HG03354 (cell line): ENCODE results near the gene MAPK8IP3.

Source experiments
- ATAC-seq: cut with Tn5 transposase; IDR thresholded peaks from one replicate; pipeline ENCODE4 v1.9.1; 2021; ENCODE audit warnings: mild to moderate bottlenecking; ENCODE audit not compliant: unreplicated experiment, poor library complexity, severe bottlenecking

Gene MAPK8IP3

DNA sequence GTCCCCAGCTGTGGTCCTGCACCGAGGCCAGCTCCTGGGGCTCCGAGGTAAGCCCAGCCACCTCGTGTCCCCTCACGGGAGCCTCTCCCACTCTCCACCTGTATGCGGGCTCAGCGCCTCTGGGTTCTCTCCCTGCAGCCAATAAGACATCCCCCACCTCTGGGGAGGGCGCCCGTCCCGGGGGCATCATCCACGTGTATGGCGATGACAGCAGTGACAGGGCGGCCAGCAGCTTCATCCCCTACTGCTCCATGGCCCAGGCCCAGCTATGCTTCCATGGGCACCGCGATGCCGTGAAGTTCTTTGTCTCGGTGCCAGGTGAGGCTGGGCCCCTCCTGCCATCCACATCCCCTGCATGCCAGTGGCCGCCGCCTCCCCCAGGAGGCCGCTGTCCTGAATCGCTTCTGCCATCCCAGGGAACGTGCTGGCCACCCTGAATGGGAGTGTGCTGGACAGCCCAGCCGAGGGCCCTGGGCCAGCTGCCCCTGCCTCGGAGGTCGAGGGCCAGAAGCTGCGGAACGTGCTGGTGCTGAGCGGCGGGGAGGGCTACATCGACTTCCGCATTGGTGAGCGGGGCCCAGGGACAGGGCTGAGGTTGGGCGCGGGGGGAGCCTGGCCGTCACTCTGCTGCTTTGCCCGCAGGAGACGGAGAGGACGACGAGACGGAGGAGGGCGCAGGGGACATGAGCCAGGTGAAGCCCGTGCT is 62.2 kb downstream of the MAPK8IP3 start:
- ATAC-seq, result no peak

DNA sequence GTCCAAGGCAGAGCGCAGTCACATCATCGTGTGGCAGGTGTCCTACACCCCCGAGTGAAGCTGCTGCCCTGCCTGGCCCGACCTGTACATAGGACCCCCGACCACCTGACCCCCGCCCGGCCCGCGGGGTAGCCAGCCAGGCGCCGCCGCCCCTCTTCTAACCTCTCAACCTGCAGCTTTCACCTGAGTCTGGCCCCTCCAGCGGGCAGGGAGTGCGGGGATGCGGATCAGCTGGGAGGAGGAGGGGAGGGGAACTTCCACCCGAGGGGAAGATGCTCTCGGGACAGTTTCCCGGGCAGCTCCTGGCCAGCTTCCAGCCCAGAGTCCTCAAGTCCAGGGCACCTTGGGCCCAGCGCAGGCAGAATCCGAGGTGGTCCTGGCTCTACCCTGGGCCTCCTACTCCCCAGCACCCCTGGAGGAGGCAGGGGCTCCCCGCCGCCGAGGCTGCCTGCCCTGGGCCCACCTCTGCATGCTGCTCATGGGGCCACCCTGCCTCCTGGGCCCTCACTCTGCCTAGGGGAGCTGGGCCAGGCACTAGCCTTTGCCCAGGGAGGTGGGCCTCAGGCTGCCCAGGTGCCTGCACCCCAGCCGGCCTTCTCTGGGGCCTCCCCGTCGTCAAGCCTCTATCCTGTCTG is 62.9 kb downstream of the MAPK8IP3 start:
- no peak for ATAC-seq

GRCh38 chr16:1769402-1770300 is 63.7 kb downstream of the MAPK8IP3 start:
- ATAC-seq, result no peak

DNA sequence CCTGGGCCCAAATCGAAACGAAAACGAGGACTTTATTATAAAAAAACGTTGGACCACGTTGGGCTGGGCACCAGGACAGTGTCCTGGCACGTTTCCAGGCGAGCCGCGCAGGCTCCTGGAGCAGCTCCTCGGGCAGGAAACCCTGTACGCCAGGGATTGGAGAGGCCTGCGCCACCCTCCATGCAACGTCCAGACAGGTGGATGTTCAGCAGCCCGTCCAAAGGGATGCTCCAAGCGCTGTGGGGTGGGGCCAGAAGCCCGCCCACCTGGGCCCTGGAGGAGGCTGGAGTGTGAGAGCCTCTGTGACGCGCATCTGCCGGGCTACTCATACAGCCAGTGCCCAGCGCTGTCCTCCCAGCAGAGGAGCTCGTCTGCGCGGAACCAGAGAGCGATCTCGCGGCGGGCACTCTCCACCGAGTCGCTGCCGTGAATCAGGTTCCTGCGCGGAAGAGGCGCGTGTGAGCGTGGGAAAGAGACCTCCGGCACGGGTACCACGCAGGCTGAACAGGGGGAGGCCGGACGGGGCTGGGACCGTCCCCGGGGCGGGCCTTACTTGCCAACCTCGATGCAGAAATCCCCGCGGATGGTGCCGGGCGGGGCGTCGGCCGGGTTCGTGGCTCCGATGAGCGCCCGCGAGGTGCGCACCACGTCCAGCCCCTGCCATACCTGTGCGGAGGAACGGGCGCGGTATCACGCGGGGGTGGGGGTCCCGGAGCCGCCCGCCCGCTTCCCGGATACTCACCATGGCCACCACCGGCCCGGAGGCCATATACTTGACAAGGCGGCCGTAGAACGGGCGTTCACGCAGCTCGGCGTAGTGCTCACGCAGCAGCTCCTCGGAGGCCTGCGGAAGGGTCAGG is 64.6 kb downstream of the MAPK8IP3 start:
- no peak for ATAC-seq

DNA sequence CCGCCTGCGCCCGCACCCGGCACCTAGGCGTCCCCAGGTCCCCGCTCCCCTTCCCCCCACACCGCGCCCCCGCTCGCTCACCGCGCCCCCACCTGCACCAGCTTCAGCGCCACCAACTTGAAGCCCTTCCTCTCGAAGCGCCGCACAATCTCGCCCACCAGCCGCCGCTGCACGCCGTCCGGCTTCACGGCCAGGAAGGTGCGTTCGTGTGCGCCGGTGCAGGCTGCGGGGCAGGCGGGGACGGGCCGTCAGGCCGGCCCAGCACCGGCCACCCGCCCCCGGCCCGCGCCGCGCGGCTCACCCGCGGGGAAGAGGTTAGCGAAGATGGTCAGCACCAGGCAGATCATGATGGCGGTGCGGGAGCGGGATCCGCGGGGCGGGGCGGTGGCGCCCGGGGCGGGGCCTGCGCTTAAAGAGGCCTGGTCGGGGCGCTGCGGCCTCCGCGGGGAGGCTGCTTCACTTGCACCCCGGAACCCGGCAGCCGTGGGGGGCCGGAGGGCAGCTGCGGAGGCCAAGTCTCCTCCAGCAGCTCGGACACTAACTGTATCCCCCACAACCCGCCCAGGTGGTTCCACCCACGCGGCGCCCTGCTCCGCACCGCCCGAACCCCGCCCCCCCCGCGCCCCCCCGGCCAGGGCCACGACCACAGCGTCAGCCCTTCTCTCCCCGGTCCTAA is 65.3 kb downstream of the MAPK8IP3 start, which contains the start of gene NME3:
NME3 (minus strand) TSS at position 356 of the 676 bp plus-strand sequence; CDS start at position 347, 9 bp downstream.
- ATAC-seq, result no peak

GRCh38 chr16:1771864-1772361 is 65.9 kb downstream of the MAPK8IP3 start:
- no peak for ATAC-seq

DNA sequence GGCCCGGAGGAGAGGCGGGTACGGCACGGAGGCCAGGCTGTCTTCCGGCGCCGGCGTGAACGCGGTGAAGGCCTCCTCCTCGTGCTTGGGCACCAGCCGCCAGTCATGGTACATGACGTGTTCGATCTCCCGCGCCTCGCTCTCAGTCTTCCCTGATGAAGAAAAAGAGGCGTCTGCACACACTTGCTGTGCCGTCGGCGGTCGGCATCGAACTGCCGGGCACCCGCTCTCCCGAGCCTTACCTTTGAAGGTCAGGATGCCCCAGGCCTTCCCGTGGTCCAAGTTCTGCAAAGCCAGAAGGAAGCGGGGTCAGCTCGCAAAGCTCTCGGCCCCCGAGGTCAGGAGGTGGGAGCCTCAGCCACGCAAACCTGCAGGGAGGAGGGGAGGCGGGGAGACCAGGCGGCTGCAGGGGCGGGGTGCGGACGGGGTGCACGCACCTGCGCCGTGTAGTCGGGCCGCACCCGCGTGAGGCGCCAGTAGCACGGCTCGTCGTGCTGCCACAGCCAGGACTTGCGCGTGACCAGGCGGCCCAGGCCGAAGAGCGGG is 66.4 kb downstream of the MAPK8IP3 start, which contains the start of gene EME2:
EME2 (plus strand) TSS at position 449 of the 546 bp plus-strand sequence. CDS start 418 bp downstream, outside the sequence.
- peak; percentile 6 for ATAC-seq

DNA sequence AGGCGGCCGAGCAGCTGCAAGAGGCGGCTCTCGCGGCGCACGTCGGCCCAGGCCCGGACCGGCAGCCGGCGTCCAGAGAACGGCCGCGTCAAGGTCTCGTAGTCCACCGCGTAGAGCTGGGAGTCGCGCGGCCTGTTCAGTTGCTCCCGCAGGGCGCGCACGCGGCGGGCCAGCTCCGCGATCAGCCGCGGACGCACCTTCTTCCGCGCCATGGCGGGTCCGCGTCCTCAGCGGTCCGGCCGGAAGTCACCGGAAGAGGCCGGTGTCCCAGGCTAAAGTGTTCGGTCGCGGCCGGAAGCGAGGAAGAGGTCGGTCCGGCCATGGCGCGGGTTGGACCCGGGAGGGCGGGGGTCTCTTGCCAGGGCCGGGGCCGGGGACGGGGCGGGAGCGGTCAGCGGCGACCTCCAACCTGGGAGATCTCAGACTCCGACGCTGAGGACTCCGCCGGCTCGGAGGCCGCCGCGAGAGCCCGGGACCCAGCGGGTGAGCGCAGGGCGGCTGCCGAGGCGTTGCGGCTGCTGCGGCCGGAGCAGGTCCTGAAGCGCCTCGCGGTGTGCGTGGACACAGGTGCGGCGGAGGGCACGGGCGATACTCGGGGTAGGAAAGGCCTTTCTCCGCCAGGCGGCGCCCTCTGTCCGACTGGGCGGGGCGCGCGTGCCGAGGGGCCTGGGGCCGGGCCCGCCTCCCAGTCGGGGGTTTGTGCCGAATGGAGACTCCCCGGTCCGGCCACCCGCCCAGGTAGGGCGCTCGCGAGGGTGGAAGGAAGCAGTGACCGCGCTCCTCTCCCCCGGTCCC is 67.1 kb downstream of the MAPK8IP3 start, which contains the start of gene MRPS34:
MRPS34 (minus strand) TSS at position 227 of the 795 bp plus-strand sequence; CDS start at position 212, 15 bp downstream.
- peak; percentile 58 for ATAC-seq

- no peak for ATAC-seq
Observed at GRCh38 chr16:1773703-1774447, 67.9 kb downstream of the MAPK8IP3 start.

DNA sequence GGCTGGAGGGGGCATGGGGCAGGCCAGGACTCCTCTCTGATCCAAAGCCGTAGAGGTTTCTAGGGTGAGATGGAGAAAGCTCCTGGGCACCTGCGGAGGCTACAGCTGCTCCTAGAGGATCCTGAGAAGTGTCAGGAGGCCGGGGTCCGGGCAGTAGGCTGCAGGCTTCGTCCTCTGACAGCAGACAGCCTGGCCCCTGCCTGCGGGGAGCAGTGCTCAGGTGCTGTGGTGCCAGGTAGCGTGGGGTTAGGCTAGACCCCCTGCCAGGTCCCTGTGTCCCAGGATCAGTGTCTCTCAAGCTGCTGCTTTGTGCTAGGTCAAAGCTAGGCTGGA is 68.4 kb downstream of the MAPK8IP3 start:
- ATAC-seq, result no peak

GRCh38 chr16:1775006-1775845 is 69.2 kb downstream of the MAPK8IP3 start:
- no peak for ATAC-seq

GRCh38 chr16:1775846-1776671 is 70.1 kb downstream of the MAPK8IP3 start:
- no peak for ATAC-seq

- ATAC-seq, result no peak
Observed at GRCh38 chr16:1776672-1776955, 70.6 kb downstream of the MAPK8IP3 start.

- no peak for ATAC-seq
Observed at GRCh38 chr16:1776991-1777374, 71.0 kb downstream of the MAPK8IP3 start.

DNA sequence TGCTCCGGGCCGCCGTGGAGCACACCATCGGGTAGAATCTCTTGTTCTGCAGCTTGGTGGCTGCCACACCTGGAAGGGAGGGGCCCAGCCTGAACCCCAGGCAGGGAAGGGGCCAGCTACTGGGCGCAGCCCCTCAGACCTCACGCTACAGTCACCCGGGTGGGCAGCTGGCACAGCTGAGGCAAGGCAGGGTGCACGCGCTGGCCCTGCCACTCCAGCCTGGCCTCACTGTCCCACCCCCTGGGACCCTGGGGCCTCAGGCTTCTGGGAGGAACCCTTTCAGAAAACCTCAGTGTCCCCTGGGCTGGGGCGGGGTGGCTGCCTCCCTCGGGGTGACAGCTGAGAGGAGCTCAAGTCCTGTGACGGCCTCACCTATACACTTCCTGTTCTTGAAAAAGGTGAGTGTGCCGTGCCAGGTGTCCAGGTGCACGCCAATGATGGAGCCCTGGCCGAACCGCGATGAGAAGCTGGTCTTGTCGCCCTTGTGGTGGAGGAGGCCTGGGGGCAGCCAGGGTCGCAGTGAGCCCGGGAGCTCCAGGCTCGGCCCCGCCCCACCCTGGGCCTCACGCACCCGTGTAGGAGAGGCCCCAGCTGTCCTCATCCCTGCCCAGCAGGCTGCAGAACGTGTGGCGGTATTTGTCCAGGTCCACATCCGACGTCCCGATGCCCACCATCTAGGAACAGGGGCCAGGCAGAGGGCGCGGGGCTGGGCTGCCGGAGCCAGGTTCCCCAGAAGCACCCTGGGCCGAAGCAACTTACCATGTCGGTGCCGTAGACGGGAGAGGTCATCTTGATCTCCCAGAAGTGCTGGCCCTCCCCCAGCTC is 71.6 kb downstream of the MAPK8IP3 start:
- no peak for ATAC-seq
